Non-pigmented ciliary epithelial cell (primary cell): ENCODE measurements around the gene PGAP2.
A peak's percentile ranks its signal among the peaks of the same experiment; 100 is the strongest.

Experiments
- DNase-seq: peaks from one replicate; pipeline ENCODE4 v3.0.0-alpha.2; 2010; ENCODE audit warnings: low read depth

The PGAP2 gene

GRCh38 chr11:3832816-3833215, 24.5 kb downstream of the PGAP2 start:
- DNase-seq = no peak

GRCh38 chr11:3833449-3833848, 25.1 kb downstream of the PGAP2 start:
- DNase-seq = no peak

GRCh38 chr11:3834349-3834663, 25.9 kb downstream of the PGAP2 start:
- no peak for DNase-seq

GRCh38 chr11:3834664-3835461, 26.5 kb downstream of the PGAP2 start:
- no peak for DNase-seq

GRCh38 chr11:3835751-3836150, 27.4 kb downstream of the PGAP2 start:
- no peak for DNase-seq

GRCh38 chr11:3836903-3837302, 28.5 kb downstream of the PGAP2 start:
- DNase-seq = no peak

GRCh38 chr11:3837793-3838192, 29.4 kb downstream of the PGAP2 start:
- DNase-seq = no peak

- DNase-seq = no peak
These were observed 30.1 kb downstream of the PGAP2 start for GRCh38 chr11:3838504-3838903.

- DNase-seq = no peak
These were observed 31.9 kb downstream of the PGAP2 start for GRCh38 chr11:3840004-3840869.

- peak; percentile 36 for DNase-seq
These were observed 32.6 kb downstream of the PGAP2 start, which contains the start of gene RHOG for GRCh38 chr11:3840870-3841425. RHOG (minus strand) TSS chr11:3840959; CDS start chr11:3828138, 12,821 bp downstream.

- DNase-seq = peak; percentile 27
These were observed 33.3 kb downstream of the PGAP2 start for GRCh38 chr11:3841426-3842350.

GRCh38 chr11:3843326-3843725, 35.0 kb downstream of the PGAP2 start:
- DNase-seq = no peak

GRCh38 chr11:3845246-3845645, 36.9 kb downstream of the PGAP2 start:
- no peak for DNase-seq

GRCh38 chr11:3845670-3846069, 37.3 kb downstream of the PGAP2 start:
- DNase-seq = no peak

GRCh38 chr11:3849297-3849874, 41.0 kb downstream of the PGAP2 start:
- DNase-seq = no peak

- no peak for DNase-seq
These were observed 45.1 kb downstream of the PGAP2 start for GRCh38 chr11:3853545-3853842.

GRCh38 chr11:3853899-3854659, 45.7 kb downstream of the PGAP2 start:
- no peak for DNase-seq

GRCh38 chr11:3854660-3854976, 46.3 kb downstream of the PGAP2 start:
- DNase-seq = no peak

GRCh38 chr11:3854977-3855807, 46.8 kb downstream of the PGAP2 start, which contains the start of gene STIM1:
STIM1 (plus strand) TSS chr11:3855664; CDS start chr11:3856271, 607 bp downstream.
- peak; percentile 62 for DNase-seq
